Ureter (tissue), 1 donor: ENCODE data around the gene PTPRT. TPM values are rescaled to one million over a fixed set of nuclear protein-coding genes. Genes with fewer than 3 reads are reported as not detected.

Experiments
- DNase-seq: peaks from one replicate; pipeline ENCODE4 v3.0.0-alpha.2; 2020; ENCODE audit warnings: low spot score
- total RNA-seq: library from RNA; stranded (reverse); gene quantifications from one replicate; pipeline ENCODE4 v1.2.4, GENCODE V29; 2023
- donor health status: DM: yes; HTN: yes; CAD: no.

The PTPRT gene
- total RNA-seq, 1 donor from 2014 or later, result 0.10 TPM

- no peak for DNase-seq
Measured at GRCh38 chr20:42628683-42629082, 561.0 kb downstream of the PTPRT start.

- DNase-seq, result no peak
Measured at GRCh38 chr20:42613076-42613475, 576.6 kb downstream of the PTPRT start.

- no peak for DNase-seq
Measured at GRCh38 chr20:42611889-42612837, 577.5 kb downstream of the PTPRT start.

DNA sequence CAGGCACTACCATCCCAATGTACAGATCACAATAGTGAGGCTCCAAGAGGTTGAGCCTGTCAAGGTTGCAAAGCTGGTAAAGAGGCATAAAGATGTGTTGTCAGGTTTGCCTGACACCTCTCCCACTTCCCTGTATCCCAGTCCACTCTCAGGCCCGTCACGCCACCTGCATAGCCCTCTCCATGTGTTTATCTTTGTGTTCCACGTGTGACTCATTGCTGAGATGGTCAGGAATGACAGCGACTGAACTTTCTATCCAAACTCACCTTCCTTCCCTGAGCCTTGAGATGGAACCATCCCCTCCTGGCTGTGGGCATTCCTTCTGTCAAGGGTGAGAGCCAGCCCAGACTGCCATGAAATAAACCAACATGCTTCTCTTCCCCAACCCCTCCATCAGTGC, 578.3 kb downstream of the PTPRT start:
- no peak for DNase-seq

DNA sequence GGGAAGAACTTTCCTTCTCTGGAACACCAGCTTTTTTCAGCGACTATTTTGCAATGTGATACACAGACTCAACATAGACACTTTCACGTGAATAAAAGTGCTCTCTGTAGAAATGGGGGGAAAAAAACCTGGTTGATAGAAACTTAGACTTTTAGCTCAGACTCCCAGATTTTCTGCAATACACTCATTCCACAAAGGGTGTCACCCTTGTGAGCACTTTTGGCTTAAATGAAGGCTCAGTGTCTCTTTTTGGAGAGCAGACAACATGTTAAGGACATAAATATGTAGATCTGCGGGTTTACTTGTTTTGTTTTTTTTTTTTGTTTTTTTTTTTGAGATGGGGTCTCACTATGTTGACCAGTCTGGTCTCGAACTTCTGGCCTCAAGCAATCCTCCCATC, 579.6 kb downstream of the PTPRT start:
- no peak for DNase-seq

DNA sequence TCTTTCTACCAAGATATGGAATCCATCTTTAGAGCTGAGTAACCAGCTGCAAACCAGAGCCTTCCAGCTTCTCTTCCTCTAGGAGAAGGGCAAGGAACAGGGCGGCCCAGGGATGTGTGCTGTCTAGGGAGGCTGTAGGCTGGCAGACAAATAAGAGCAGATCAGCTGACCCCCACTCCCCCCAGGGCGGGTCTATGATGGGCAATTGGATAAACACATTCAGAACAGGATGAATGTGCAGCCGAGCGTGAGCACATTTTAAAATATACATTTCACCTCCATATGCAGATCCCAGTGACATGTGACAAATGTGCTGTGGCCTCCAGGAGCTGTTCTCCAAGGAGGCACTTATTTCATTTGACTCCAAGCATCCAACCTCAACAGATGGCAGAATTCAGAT, 580.1 kb downstream of the PTPRT start:
- DNase-seq, result no peak

- DNase-seq, result no peak
Measured at GRCh38 chr20:42604998-42605956, 584.4 kb downstream of the PTPRT start.

DNA sequence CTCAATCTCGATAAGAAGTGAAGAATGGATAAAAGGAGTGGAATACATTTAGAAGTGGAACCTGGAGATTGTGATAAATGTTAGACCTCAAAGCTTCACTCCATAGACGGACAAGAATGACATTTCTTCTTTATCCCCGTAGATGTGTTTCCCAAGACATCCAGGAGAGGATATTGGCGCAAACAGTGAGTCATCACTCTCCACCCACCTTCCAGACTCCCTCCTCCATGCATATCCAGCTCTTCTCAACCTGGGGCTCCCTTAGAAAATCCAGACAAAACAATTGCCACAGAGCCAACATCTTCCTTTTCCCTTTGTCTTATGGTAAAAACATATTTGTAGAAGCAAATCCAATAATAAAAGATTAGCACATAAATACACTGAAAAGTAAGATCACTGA, 586.1 kb downstream of the PTPRT start:
- no peak for DNase-seq

- no peak for DNase-seq
Measured at GRCh38 chr20:42598581-42598980, 591.1 kb downstream of the PTPRT start.

- DNase-seq, result no peak
Measured at GRCh38 chr20:42595625-42596024, 594.1 kb downstream of the PTPRT start.

DNA sequence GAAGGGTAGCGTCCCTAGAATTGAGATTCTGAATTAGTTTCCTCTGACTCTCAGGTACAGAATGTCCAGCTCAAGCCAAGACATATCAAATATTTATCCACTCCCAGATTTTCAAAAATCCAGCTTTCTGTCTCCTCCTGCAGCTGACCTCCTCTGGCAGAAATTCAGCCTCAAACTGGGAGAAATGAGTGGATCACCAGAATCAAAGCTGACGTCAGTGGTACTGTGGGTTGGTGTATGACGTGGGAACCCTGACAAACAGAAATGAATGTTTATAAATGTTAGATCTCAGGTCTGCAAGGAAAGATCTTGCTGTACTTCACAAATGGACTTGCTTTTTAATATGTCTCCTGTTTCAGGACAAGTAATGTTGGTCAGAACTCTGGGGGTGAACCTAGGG, 595.0 kb downstream of the PTPRT start:
- DNase-seq, result no peak

DNA sequence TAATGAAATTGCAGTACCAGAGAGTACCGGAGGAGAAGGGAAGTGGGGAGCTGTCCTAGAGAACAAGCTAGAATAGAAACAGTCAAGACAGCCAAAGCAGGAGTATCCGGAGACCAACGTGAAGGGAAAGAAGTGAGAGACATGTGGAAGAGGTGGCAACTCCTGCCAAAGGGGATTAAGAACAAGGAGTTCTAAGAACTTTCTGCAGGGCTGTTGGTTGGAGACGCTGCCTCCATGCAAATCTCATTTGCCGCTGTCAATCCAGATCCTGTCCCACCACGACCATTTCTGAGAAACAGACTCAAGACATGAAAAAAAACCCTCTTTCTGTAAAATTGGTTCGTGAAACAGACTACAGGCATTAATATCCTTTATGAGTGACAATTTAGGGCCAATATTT, 595.7 kb downstream of the PTPRT start:
- no peak for DNase-seq

GRCh38 chr20:42589976-42590639, 599.6 kb downstream of the PTPRT start:
- no peak for DNase-seq

- DNase-seq, result no peak
Measured at GRCh38 chr20:42588847-42589246, 600.9 kb downstream of the PTPRT start.

DNA sequence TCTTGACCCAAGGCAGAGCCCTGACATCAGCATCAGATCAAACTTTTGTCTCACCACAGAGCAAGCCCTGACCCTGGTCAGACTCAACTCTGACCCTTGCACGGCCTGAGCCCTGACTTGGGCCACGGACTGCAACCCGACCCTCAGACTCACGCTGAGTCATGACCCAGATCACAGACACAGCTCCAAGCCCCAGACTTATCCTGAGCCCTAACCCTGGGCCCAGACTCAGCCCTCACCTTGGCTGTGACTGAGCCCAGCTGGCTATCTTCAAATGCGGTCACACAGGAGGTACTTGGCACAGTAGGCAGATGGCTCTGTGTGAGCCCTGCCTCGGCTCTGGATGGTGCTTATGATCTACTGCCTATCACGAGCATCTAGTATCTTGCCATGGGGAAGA, 602.3 kb downstream of the PTPRT start:
- no peak for DNase-seq

DNA sequence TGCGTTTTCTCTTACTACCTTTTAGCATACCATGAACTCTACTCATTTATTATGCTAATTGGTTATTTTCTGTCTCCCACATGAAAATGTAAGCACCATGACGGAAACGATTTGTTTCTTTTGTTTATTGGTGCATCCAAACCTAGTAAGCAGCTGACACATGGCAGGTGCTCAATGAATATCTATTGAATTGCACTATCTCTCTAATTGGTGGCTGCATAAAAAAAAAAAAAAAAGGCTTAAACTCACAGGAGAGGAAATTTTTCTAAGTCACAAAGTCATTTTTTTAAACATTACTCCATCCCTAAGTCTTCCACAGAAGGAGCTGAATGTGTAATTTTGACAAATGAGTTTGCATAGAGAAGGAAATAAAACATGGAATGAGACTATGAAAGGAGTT, 608.4 kb downstream of the PTPRT start:
- DNase-seq, result no peak

GRCh38 chr20:42576167-42576566, 613.5 kb downstream of the PTPRT start:
- no peak for DNase-seq

DNA sequence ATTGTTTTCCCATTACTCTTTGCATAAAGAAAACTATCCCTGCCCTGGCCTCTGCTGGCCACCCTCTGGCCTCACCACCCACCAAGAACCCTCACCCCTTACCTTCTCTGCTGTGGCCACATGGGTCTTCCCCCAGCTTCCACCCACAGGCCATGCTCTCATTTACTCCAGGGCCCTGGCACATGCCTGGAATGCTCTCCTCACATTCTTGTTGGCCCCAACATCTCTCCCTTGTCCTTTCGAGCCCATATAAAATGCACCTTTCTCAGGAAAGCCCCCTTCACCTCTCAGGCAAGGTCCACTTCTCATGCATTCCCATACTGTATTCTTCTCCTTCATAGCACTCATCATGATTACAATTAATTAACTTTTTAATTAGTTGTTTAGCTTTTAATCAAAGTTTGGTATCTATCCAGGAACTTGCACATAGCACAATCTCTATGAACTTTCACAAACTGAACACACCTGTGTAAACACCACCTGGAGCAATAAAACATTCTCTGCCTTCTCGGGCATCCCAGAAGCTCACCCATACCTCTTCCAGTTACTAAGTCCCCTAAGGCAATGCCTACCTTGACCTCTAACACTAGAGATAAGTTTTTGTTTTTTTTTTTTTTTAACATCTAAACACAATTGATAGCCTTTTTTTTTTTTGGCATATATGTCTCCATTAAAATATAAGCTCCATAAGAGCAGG, 617.2 kb downstream of the PTPRT start:
- no peak for DNase-seq

- no peak for DNase-seq
Measured at GRCh38 chr20:42567409-42567808, 622.3 kb downstream of the PTPRT start.

- DNase-seq, result no peak
Measured at GRCh38 chr20:42565235-42565995, 624.3 kb downstream of the PTPRT start.

- no peak for DNase-seq
Measured at GRCh38 chr20:42559665-42560064, 630.0 kb downstream of the PTPRT start.
